Sciatic nerve (tissue), 2 donors: Measurements from ENCODE around the gene PLD6. TPM values are rescaled to one million over a fixed set of nuclear protein-coding genes. Genes with fewer than 3 reads are reported as not detected.

Experiments used
- ATAC-seq: fragments of 200-7000 bp; cut with Tn5 transposase; one replicate; pipeline ENCODE4 v1.9.1; 2020; ENCODE audit warnings: mild to moderate bottlenecking, moderate library complexity
- DNase-seq: peaks from one replicate; pipeline ENCODE4 v3.0.0-alpha.2; 2020; ENCODE audit warnings: low spot score
- intact Hi-C: fragments of 100-400 bp; cut with DNase I; formaldehyde crosslinking; loops from one replicate; pipeline ENCODE4 v1.14.2; 2022
- total RNA-seq: library from RNA; stranded (reverse); fragmentation: NEBNext Ultra II Directional; extraction: Animal tissue kit (Norgen Biotek cat#: 25700); gene quantifications from one replicate; pipeline ENCODE4 v1.2.1, GENCODE V29; 2021
- donor health status: DM: no; HTN: no; CAD: no.
- donor health status: DM: no; HTN: no; CAD: no.

The PLD6 gene
- total RNA-seq, 1 donor from 2014 or later = 7.6 TPM

- intact Hi-C loops = no loop called here
- ATAC-seq (peak; percentile 28), DNase-seq (no peak)
Observed at GRCh38 chr17:17181666-17182597, 24.2 kb downstream of the PLD6 start.

GRCh38 chr17:17180741-17181525, 25.2 kb downstream of the PLD6 start:
- intact Hi-C loops = no loop called here
- no peak for DNase-seq
- no peak for ATAC-seq

- DNase-seq (no peak), ATAC-seq (no peak)
- intact Hi-C loops = no loop called here
Observed at GRCh38 chr17:17180141-17180603, 26.0 kb downstream of the PLD6 start.

GRCh38 chr17:17179371-17179827, 26.7 kb downstream of the PLD6 start:
- no peak for ATAC-seq
- no peak for DNase-seq
- intact Hi-C loops = no loop called here

- DNase-seq (no peak), ATAC-seq (no peak)
Observed at GRCh38 chr17:17177176-17177575, 29.0 kb downstream of the PLD6 start.

GRCh38 chr17:17176341-17176740, 29.8 kb downstream of the PLD6 start:
- ATAC-seq (no peak), DNase-seq (no peak)
- intact Hi-C loops = no loop called here

More at GRCh38 chr17:17177176-17177575, 29.0 kb downstream of the PLD6 start:
- intact Hi-C loops = no loop called here

- intact Hi-C loops = no loop called here
- DNase-seq (no peak), ATAC-seq (no peak)
Observed at GRCh38 chr17:17175917-17176316, 30.2 kb downstream of the PLD6 start.

- ATAC-seq (no peak), DNase-seq (no peak)
- intact Hi-C loops = no loop called here
Observed at GRCh38 chr17:17175340-17175739, 30.8 kb downstream of the PLD6 start.

- DNase-seq (no peak), ATAC-seq (no peak)
- intact Hi-C loops = no loop called here
Observed at GRCh38 chr17:17173921-17174320, 32.2 kb downstream of the PLD6 start.

- ATAC-seq = no peak
- DNase-seq = no peak
- intact Hi-C loops = no loop called here
Observed at GRCh38 chr17:17172990-17173389, 33.1 kb downstream of the PLD6 start.

- ATAC-seq = peak; percentile 39
- intact Hi-C loops = no loop called here
- DNase-seq = no peak
Observed at GRCh38 chr17:17172001-17172939, 33.9 kb downstream of the PLD6 start.

- ATAC-seq (no peak), DNase-seq (no peak)
- intact Hi-C loops = no loop called here
Observed at GRCh38 chr17:17171186-17171585, 34.9 kb downstream of the PLD6 start.

GRCh38 chr17:17170346-17170985, 35.7 kb downstream of the PLD6 start:
- intact Hi-C loops = no loop called here
- no peak for ATAC-seq
- DNase-seq = no peak

GRCh38 chr17:17169396-17169795, 36.7 kb downstream of the PLD6 start:
- no peak for DNase-seq
- intact Hi-C loops = no loop called here
- no peak for ATAC-seq

- ATAC-seq (no peak), DNase-seq (no peak)
- intact Hi-C loops = no loop called here
Observed at GRCh38 chr17:17168401-17168800, 37.7 kb downstream of the PLD6 start.

GRCh38 chr17:17167986-17168385, 38.1 kb downstream of the PLD6 start:
- no peak for ATAC-seq
- intact Hi-C loops = no loop called here
- no peak for DNase-seq

GRCh38 chr17:17167356-17167755, 38.8 kb downstream of the PLD6 start:
- ATAC-seq (no peak), DNase-seq (no peak)
- intact Hi-C loops = no loop called here

- DNase-seq = no peak
- ATAC-seq = no peak
- intact Hi-C loops = no loop called here
Observed at GRCh38 chr17:17166446-17166845, 39.7 kb downstream of the PLD6 start.
